Nephron (organoid): ENCODE results near the gene FCGBP.
A peak's percentile ranks its signal among the peaks of the same experiment; 100 is the strongest.

Experiments
- H3K27ac Mint-ChIP-seq, 3 experiments: 2 replicates each; pipeline ENCODE4 v1.8.0; 2020; ENCODE audit warnings: mixed read lengths in 3 of 3, mild to moderate bottlenecking in 2 of 3, moderate library complexity in 1 of 3
- H3K27me3 Mint-ChIP-seq: 2 replicates; pipeline ENCODE4 v1.8.0; 2021; ENCODE audit warnings: low read depth, mild to moderate bottlenecking, moderate library complexity, mixed read lengths
- H3K36me3 Mint-ChIP-seq: 2 replicates; pipeline ENCODE4 v1.8.0; 2020; ENCODE audit warnings: low read depth, mixed read lengths
- H3K4me1 Mint-ChIP-seq: 2 replicates; pipeline ENCODE4 v1.8.0; 2020; ENCODE audit warnings: mixed read lengths
- H3K4me3 Mint-ChIP-seq, 3 experiments: 2 replicates each; pipeline ENCODE4 v1.8.0; 2020; ENCODE audit warnings: mild to moderate bottlenecking in 3 of 3, mixed read lengths in 3 of 3, moderate library complexity in 2 of 3
- H3K9me3 Mint-ChIP-seq: 2 replicates; pipeline ENCODE4 v1.8.0; 2020; ENCODE audit warnings: mixed read lengths
- CTCF ChIP-seq, 3 experiments: fragments of 200-600 bp; sonication (generic); IDR thresholded peaks; one replicate each; pipeline ENCODE4 v1.5.0; 2021; ENCODE audit warnings: antibody characterized with exemption in 3 of 3; ENCODE audit not compliant: unreplicated experiment in 3 of 3

Gene FCGBP

GRCh38 chr19:39934584-39935363, at the start of gene FCGBP:
Gene FCGBP (minus strand): TSS chr19:39934634.
- no peaks in the 10 kb centered on the region for H3K36me3 Mint-ChIP-seq
- TF ChIP-seq CTCF (IDR thresholded peaks at IDR 0.05; ENCODE audit: unreplicated experiment in 3 of 3): no peak
- H3K27ac Mint-ChIP-seq: no peak within 1 kb of the TSS
- peaks cover 11% of the 10 kb centered on the region for H3K27me3 Mint-ChIP-seq
- H3K4me3 Mint-ChIP-seq: no peak within 1 kb of the TSS
- H3K4me1 Mint-ChIP-seq: no peaks in the 10 kb centered on the region
- peaks cover 10% of the 10 kb centered on the region for H3K9me3 Mint-ChIP-seq

GRCh38 chr19:39983695-39984300, 49.4 kb upstream of the FCGBP start:
- TF ChIP-seq CTCF (IDR thresholded peaks at IDR 0.05; ENCODE audit: unreplicated experiment in 3 of 3): no peak
- peaks cover 90% of the 10 kb centered on the region for H3K36me3 Mint-ChIP-seq

GRCh38 chr19:39982883-39983282, 48.4 kb upstream of the FCGBP start:
- TF ChIP-seq CTCF (IDR thresholded peaks at IDR 0.05; ENCODE audit: unreplicated experiment in 3 of 3): no peak
- Mint-ChIP-seq H3K9me3 (peaks cover 47% of the 10 kb centered on the region), H3K27me3 (peaks cover 3% of the 10 kb centered on the region), H3K36me3 (peaks cover 94% of the 10 kb centered on the region), H3K4me1 (no peaks in the 10 kb centered on the region), H3K27ac (no peak overlapping the region), H3K4me3 (no peak overlapping the region)

More at GRCh38 chr19:39983695-39984300, 49.4 kb upstream of the FCGBP start:
- no peaks in the 10 kb centered on the region for H3K4me1 Mint-ChIP-seq
- H3K4me3 Mint-ChIP-seq: no peak overlapping the region
- peaks cover 54% of the 10 kb centered on the region for H3K9me3 Mint-ChIP-seq
- peaks cover 3% of the 10 kb centered on the region for H3K27me3 Mint-ChIP-seq
- no peak overlapping the region for H3K27ac Mint-ChIP-seq

- no peaks in the 10 kb centered on the region for H3K9me3 Mint-ChIP-seq
- TF ChIP-seq CTCF (IDR thresholded peaks at IDR 0.05; ENCODE audit: unreplicated experiment in 3 of 3): no peak
- H3K4me1 Mint-ChIP-seq: peaks cover 21% of the 10 kb centered on the region
- H3K36me3 Mint-ChIP-seq: peaks cover 65% of the 10 kb centered on the region
- H3K27me3 Mint-ChIP-seq: no peaks in the 10 kb centered on the region
- peak overlapping the region; percentile 29 to 75 (median 31) for H3K4me3 Mint-ChIP-seq
- H3K27ac Mint-ChIP-seq: no peak overlapping the region
Measured at GRCh38 chr19:39974377-39975155, 40.1 kb upstream of the FCGBP start.

- Mint-ChIP-seq H3K36me3 (peaks cover 39% of the 10 kb centered on the region), H3K27ac (peak overlapping the region; percentile 95 to 98 (median 97)), H3K4me1 (peaks cover 28% of the 10 kb centered on the region), H3K9me3 (no peaks in the 10 kb centered on the region), H3K4me3 (peak overlapping the region; percentile 98 to 99 (median 99)), H3K27me3 (no peaks in the 10 kb centered on the region)
- no peak for TF ChIP-seq CTCF (IDR thresholded peaks at IDR 0.05; ENCODE audit: unreplicated experiment in 3 of 3)
Measured at GRCh38 chr19:39971380-39972035, 37.1 kb upstream of the FCGBP start.
